ENCODE measurements around the gene PRR19.
"Not testable (repeated sequence)": the region's sequence is repeated elsewhere in the genome, so short reads cannot be mapped to it uniquely, and the experiment has no call there.

The PRR19 gene

DNA sequence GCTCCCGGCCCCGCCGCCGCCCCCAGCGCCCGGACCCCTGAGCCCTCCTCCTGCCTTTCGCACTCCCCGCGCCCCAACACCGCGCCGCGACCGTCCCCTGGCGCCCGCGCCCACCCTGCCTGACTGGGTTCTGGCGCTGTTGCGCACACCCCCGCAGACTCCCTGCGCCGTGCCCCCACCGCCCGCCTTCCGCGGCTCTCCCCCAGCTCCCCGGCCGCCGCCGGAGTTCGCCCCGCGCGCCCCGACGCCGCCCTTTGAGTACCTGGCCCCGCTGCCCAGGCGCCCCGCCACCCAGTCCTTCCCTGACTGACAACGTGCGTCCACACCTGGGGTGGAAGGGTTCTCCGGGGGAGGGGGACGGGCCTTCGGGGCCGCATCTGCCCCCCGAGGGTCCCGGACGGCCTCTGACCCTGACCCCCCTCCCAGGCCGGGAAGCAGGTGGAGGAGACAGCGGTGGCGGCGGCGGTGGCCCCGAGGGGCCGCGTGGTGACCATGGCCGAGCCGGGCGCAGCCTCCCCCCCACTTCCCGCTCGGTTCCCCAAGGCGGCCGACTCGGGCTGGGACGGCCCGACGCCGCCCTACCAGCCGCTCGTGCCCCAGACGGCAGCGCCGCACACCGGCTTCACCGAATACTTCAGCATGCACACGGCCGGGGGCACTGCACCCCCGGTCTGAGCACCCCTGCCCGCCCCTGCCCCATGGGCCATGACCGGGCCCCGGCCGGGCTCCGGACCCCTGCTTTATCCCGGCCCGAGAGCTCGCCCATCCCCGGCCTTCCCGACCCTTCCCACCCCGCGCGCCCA is 22.1 kb downstream of the PRR19 start:
- in situ Hi-C loops (cut with HindIII; ENCODE audit: low pct_unique_long_range_greater_than_20kb, low sequenced_read_pairs) = no loop called here
- DNase-seq (ENCODE audit: low read depth in 1 of 2, low spot score in 1 of 2) = no peak
- no peak for TF ChIP-seq JUND (IDR thresholded peaks at IDR 0.05; ENCODE audit: low read depth)

DNA sequence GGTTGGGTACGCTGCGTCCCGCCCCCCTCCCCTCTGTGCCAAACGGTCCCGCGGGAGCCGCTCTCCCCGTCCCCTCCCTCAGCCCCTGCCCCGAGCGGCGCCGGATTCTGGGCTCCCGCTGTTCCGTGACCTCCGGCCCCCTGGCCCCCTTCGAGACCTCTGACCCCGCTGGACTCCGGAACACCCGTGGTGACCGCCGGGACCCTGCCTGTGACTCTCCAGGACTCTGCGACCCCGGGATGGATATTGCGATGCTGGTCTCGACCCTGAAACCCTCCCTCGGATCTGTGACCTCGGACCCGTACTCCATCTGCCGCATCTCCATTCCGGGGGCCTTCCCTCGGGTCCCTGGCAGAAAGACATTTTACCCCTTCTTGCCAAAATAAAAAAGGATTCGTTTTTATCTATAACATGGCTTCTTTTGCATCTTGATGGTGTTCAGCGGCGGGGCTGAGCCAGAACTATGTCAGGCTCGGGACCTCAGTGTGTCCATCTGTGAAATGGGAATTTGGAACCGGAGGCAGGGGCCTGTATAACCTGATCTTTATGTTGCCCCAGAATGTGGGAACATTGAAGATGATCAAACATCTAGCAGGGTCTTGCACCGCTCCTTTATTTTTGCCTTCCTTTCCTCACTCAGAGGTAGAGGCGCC is 22.8 kb downstream of the PRR19 start:
- TF ChIP-seq JUND (IDR thresholded peaks at IDR 0.05; ENCODE audit: low read depth) = no peak
- DNase-seq (ENCODE audit: low read depth in 1 of 2, low spot score in 1 of 2) = no peak
- in situ Hi-C loops (cut with HindIII; ENCODE audit: low pct_unique_long_range_greater_than_20kb, low sequenced_read_pairs) = no loop called here

GRCh38 chr19:42325308-42325895 is 23.5 kb downstream of the PRR19 start, which contains the start of gene MEGF8:
MEGF8 (plus strand) TSS chr19:42325635; CDS start chr19:42326244, 609 bp downstream.
- TF ChIP-seq JUND (IDR thresholded peaks at IDR 0.05; ENCODE audit: low read depth) = no peak
- DNase-seq (ENCODE audit: low read depth in 1 of 2, low spot score in 1 of 2) = peak; percentile 95 to 98
- in situ Hi-C loops (cut with HindIII; ENCODE audit: low pct_unique_long_range_greater_than_20kb, low sequenced_read_pairs) = no loop called here

DNA sequence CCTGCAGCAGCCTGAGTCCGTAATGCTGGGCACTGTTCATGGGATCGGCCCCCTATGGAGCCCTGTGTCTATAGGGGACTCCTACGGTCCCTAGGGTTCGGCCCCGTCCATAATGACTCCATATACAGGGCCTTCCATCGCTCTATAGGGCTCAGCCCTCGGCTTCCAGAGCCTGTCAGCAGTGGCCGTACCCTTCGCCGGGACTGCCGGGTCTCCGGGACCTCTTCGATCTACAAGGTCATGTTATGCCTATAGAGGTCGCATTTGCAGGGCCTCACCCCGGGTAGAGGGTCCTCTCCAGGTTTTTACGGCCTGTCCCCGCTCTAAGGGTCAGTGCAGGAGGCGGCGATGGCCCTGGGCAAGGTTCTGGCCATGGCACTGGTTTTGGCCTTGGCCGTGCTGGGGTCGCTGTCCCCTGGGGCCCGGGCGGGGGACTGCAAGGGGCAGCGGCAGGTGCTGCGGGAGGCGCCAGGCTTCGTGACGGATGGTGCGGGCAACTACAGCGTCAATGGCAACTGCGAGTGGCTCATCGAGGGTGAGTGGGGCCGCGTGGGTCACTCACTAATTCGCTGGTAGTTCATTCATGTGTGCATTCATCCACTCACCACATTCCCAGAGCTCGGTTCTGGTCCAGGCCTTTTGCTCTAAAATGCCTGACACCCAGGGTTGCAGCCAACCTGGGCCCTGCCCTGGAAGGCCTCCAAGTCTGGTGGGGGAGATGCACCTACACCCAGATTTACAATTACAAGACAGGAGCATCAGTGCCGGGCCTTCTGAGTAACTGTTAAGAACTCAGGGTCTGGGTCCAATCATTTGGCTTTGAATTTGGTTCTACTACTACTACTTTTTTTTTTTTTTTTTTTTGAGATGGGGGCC is 24.2 kb downstream of the PRR19 start:
- no peak for TF ChIP-seq JUND (IDR thresholded peaks at IDR 0.05; ENCODE audit: low read depth)
- in situ Hi-C loops (cut with HindIII; ENCODE audit: low pct_unique_long_range_greater_than_20kb, low sequenced_read_pairs) = no loop called here
- no peak for DNase-seq (ENCODE audit: low read depth in 1 of 2, low spot score in 1 of 2)

DNA sequence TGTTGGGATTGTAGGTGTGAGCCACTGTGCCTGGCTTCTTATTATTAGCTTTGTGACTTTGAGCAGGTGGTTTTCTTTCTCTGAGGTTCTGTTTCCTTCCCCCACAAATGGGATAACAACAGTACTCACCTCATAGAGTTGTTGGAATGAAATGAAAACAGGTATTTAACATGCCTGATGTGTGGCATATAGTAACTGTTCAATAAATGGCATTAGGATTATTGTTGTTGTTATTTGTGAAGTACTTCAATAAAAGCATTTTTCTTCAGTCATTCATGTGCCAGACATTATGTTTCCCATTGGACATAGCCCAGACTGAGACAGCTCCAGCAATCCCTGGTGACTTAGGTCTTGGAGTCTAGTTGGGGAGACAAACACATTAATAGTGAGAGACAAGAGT is 25.0 kb downstream of the PRR19 start:
- in situ Hi-C loops (cut with HindIII; ENCODE audit: low pct_unique_long_range_greater_than_20kb, low sequenced_read_pairs) = no loop called here
- no peak for TF ChIP-seq JUND (IDR thresholded peaks at IDR 0.05; ENCODE audit: low read depth)
- DNase-seq (ENCODE audit: low read depth in 1 of 2, low spot score in 1 of 2) = no peak

GRCh38 chr19:42327381-42327780 is 25.4 kb downstream of the PRR19 start:
- no peak for TF ChIP-seq JUND (IDR thresholded peaks at IDR 0.05; ENCODE audit: low read depth)
- no peak for DNase-seq (ENCODE audit: low read depth in 1 of 2, low spot score in 1 of 2)
- in situ Hi-C loops (cut with HindIII; ENCODE audit: low pct_unique_long_range_greater_than_20kb, low sequenced_read_pairs) = no loop called here

GRCh38 chr19:42328106-42328505 is 26.2 kb downstream of the PRR19 start:
- in situ Hi-C loops (cut with HindIII; ENCODE audit: low pct_unique_long_range_greater_than_20kb, low sequenced_read_pairs) = no loop called here
- TF ChIP-seq JUND (IDR thresholded peaks at IDR 0.05; ENCODE audit: low read depth) = no peak
- no peak for DNase-seq (ENCODE audit: low read depth in 1 of 2, low spot score in 1 of 2)

DNA sequence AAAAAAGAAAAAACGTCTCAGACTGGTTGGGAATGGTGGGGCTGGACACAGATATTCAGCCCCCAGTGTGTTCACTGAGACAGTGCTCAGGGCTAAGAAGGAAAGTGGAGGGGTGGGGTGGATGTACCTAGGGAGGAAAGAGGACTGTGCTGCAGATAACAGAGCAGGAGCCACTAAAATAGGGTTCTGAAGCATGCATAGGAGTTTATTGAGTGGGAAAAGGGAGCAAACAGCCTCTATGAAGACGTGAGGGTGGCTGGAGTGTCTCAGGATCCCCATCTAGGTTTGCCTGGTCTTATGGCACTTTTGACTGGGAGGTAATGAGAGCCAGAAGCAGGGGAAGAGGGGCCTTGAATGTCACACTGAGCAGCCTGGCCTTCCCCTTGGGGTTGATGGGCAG is 26.9 kb downstream of the PRR19 start:
- no peak for TF ChIP-seq JUND (IDR thresholded peaks at IDR 0.05; ENCODE audit: low read depth)

GRCh38 chr19:42330241-42330711 is 28.3 kb downstream of the PRR19 start:
- in situ Hi-C loops (cut with HindIII; ENCODE audit: low pct_unique_long_range_greater_than_20kb, low sequenced_read_pairs) = no loop called here
- DNase-seq (ENCODE audit: low read depth in 1 of 2, low spot score in 1 of 2) = no peak

More for the DNA sequence above, 26.9 kb downstream of the PRR19 start:
- in situ Hi-C loops (cut with HindIII; ENCODE audit: low pct_unique_long_range_greater_than_20kb, low sequenced_read_pairs) = no loop called here
- no peak for DNase-seq (ENCODE audit: low read depth in 1 of 2, low spot score in 1 of 2)

GRCh38 chr19:42331333-42331732 is 29.4 kb downstream of the PRR19 start:
- in situ Hi-C loops (cut with HindIII; ENCODE audit: low pct_unique_long_range_greater_than_20kb, low sequenced_read_pairs); DNase-seq (ENCODE audit: low read depth in 1 of 2, low spot score in 1 of 2): not testable (repeated sequence)

More at GRCh38 chr19:42330241-42330711, 28.3 kb downstream of the PRR19 start:
- TF ChIP-seq JUND (IDR thresholded peaks at IDR 0.05; ENCODE audit: low read depth) = no peak

DNA sequence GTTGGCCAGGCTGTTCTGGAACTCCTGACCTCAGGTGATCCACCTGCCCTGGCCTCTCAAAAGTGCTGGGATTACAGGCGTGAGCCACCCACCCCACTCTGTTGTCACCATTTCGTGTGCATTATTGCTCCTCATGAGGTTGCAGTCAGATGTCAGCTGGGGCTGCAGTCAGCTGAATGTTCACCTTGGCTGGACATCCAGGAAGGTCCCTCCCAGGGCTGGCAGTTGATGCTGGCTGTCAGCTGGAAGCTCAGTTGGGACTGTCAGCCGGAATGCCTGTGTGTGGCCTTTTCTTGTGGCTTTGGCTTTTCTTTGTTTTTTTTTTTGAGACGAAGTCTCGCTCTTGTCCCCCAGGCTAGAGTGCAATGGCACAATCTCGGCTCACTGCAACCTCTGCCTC is 30.1 kb downstream of the PRR19 start:
- TF ChIP-seq JUND (IDR thresholded peaks at IDR 0.05; ENCODE audit: low read depth) = no peak
- in situ Hi-C loops (cut with HindIII; ENCODE audit: low pct_unique_long_range_greater_than_20kb, low sequenced_read_pairs) = no loop called here
- DNase-seq (ENCODE audit: low read depth in 1 of 2, low spot score in 1 of 2) = no peak

DNA sequence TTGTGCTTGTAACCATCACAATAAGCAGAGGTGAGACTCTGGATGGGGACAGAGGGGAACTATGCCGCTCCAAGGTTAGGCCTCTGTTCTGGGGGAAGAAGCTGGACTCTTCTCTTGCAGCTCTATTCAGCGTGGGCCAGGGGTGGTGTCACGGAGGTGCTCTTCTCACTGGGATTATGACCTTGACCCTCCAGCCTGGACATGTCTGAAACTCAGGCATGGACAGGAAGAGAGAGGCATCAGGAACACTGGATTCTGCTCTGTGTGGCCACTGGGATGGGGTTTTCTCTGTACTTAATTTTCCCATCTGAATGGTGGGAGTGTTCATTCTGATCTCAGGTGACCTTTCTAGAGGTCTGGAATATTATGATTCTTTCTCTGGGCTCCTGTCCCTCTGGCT is 31.1 kb downstream of the PRR19 start:
- no peak for DNase-seq (ENCODE audit: low read depth in 1 of 2, low spot score in 1 of 2)
- TF ChIP-seq JUND (IDR thresholded peaks at IDR 0.05; ENCODE audit: low read depth) = no peak
- in situ Hi-C loops (cut with HindIII; ENCODE audit: low pct_unique_long_range_greater_than_20kb, low sequenced_read_pairs) = no loop called here
